ENCODE results near the gene ICAM3. TPM values are rescaled to one million over a fixed set of nuclear protein-coding genes. Genes with fewer than 3 reads are reported as not detected.

Gene ICAM3
- total RNA-seq, 1 experiment from 2014 or later: 28.3 TPM

GRCh38 chr19:10305139-10305806 lies 34.2 kb downstream of the ICAM3 start:
- Mint-ChIP-seq H3K36me3 (ENCODE audit: insufficient read depth in 1 of 3, low read depth in 3 of 3) (peaks cover 4 to 15% (median 5%) of the 10 kb centered on the region in 3 experiments; a peak in 4 of 7 replicates), H3K4me1 (0 out of 4 replicates have a peak, but pooled peaks cover 0 to 4% of the 10 kb centered on the region in 2 experiments), H3K9me3 (no peaks in the 10 kb centered on the region), H3K27ac (peak overlapping the region in 1 of 3 experiments; percentile 27; a peak in 2 of 7 replicates), H3K4me3 (no peak overlapping the region), H3K27me3 (ENCODE audit: low read depth) (peaks cover 9% of the 10 kb centered on the region)
- H4K20me1 ChIP-seq (ENCODE audit: control insufficient read depth, insufficient read depth, insufficient read length): no peaks in the 10 kb centered on the region
- no peak overlapping the region for H3K56ac ChIP-seq (ENCODE audit: insufficient read length, low read depth, low read length)
- H3K14ac ChIP-seq (ENCODE audit: insufficient read depth, low read length): no peak overlapping the region
- WGBS (ENCODE audit: extremely low coverage, insufficient read length, low lambda C conversion rate): no CpG with 5 or more reads among the region's 17 CpGs
- H3K9me3 ChIP-seq (ENCODE audit: control insufficient read depth, low read depth, low read length): no peaks in the 10 kb centered on the region
- no peak overlapping the region for H2AK5ac ChIP-seq (ENCODE audit: insufficient read length, low read length)
- no peak overlapping the region for H2BK5ac ChIP-seq (ENCODE audit: insufficient read length, low read length)
- H3K23ac ChIP-seq (ENCODE audit: insufficient read length, low read depth, low read length): no peak overlapping the region
- no peak overlapping the region for H3K18ac ChIP-seq (ENCODE audit: insufficient read length, low read depth, low read length)
- no peak overlapping the region for H2BK20ac ChIP-seq (ENCODE audit: low read depth, low read length, poor library complexity, severe bottlenecking)
- no peaks in the 10 kb centered on the region for H3K4me1 ChIP-seq (ENCODE audit: insufficient read depth, low read length)
- H3K4me2 ChIP-seq (ENCODE audit: insufficient read depth, insufficient read length, low read length): no peak overlapping the region
- H4K5ac ChIP-seq (ENCODE audit: insufficient read length, low read depth, low read length): no peak overlapping the region
- H3K4ac ChIP-seq (ENCODE audit: low read depth, low read length): no peak overlapping the region
- TF ChIP-seq CTCF (conservative IDR thresholded peaks at IDR 0.05): no peak
- H2BK120ac ChIP-seq (ENCODE audit: low read depth, low read length, poor library complexity, severe bottlenecking): no peak overlapping the region
- no peak overlapping the region for H4K8ac ChIP-seq (replicated peaks; ENCODE audit: insufficient read length, low read depth, low read length)
- H2BK15ac ChIP-seq (ENCODE audit: low read depth, low read length): no peak overlapping the region
- no peak overlapping the region for H3K27ac ChIP-seq (ENCODE audit: insufficient read length, low read depth, low read length)
- H2AFZ ChIP-seq (ENCODE audit: low read length): no peak overlapping the region
- H3K27me3 ChIP-seq (ENCODE audit: insufficient read depth, low read length): no peaks in the 10 kb centered on the region
- H3T11ph ChIP-seq (ENCODE audit: low read length): no peak overlapping the region
- H3K9ac ChIP-seq (ENCODE audit: extremely low read depth, insufficient read length, low read length): no peak overlapping the region
- no peak for DNase-seq
- no peak overlapping the region for H2BK12ac ChIP-seq (ENCODE audit: insufficient read length, low read depth, low read length)
- H3K79me1 ChIP-seq (ENCODE audit: insufficient read depth, low read depth, low read length, poor library complexity, severe bottlenecking): no peaks in the 10 kb centered on the region
- no peak overlapping the region for H4K91ac ChIP-seq (ENCODE audit: insufficient read length, low read depth, low read length)
- H3K79me2 ChIP-seq (ENCODE audit: insufficient read depth, low read length): no peaks in the 10 kb centered on the region
- no peaks in the 10 kb centered on the region for H3K23me2 ChIP-seq (ENCODE audit: insufficient read length, low read depth, low read length, poor library complexity, severe bottlenecking)

All from H9 (cell line).